ENCODE measurements around the gene SNRPF.
"Not testable (repeated sequence)": the region's sequence is repeated elsewhere in the genome, so short reads cannot be mapped to it uniquely, and the experiment has no call there.

SNRPF gene

GRCh38 chr12:95858451-95859343, at the start of gene SNRPF:
SNRPF (plus strand) TSS chr12:95858952; CDS start chr12:95859074, 122 bp downstream.
- DNase-seq, result peak; percentile 94 to 98

DNA sequence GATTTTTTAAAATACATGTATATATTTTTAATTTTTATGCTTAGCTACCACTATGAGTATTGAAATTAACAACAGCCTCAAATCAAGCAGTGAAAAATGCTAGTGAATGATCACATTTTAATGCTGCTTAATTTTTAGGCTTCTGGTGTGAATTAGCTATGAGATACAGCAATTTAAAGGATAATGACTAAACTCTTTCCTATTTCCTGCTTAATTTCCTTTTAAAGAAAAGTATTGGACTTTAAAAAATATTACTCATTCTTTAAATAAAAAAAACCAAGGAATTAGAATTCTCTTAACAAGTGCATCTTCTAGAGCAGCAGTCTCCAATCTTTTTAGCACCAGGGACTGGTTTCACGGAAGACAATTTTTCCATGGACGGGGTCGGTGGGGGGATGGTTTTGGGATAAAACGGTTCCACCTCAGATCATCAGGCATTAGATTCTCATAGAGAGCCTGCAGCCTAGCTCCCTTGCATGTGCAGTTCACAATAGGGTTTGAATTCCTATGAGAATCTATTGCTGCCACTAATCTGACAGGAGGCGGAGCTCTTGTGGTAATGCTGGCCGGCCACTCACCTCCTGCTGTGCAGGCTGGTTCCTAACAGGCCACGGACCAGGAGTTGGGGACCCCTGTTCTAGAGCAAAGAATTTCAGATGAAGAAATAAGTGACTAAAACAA, 49.6 kb upstream of the SNRPF start:
- no peak for DNase-seq

GRCh38 chr12:95810411-95810810, 48.3 kb upstream of the SNRPF start:
- no peak for DNase-seq

DNA sequence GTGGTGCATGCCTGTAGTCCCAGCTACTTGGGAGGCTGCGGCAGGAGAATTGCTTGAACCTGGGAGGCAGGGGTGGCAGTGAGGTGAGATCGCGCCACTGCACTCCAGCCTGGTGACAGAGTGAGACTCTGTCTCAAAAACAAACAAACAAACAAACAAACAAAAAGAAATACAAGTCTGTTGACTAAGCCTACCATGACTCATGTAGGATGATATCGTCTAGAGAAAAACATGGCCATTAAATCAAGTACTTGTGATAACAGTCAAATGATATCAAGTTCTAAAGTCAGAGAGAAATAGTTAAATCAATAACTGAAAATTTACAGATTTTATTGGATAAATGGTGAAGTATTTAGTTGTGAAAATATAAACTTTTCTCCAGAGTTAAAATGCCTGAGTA, 46.6 kb upstream of the SNRPF start:
- not testable (repeated sequence) for DNase-seq

DNA sequence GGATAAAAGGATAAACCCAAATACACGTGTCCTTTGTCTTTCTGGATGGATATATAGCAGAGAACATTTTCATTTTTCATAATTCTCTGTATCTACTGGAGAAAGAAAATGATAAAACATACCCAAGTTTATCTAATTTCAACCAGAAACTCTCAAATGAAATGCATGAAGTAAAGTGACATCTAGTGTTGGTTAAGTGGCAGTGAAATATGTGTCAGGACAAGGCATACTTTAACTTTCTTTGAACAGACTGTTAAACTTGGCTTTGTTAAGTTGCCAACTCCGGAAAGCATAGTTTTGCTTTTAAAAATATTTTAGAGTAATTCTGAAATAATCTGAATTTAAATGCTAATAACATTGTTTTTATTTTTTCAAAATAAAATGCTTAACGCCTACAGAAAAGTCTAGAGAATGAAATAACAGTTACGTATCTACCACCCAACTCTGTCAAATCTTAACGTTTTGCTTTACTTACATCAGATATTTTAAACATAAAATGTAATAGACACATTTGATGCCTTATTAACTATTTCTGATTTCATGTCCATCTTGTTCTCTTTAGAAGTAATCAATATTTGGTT, 43.0 kb upstream of the SNRPF start:
- DNase-seq, result no peak

- no peak for DNase-seq
Observed at GRCh38 chr12:95820096-95820703, 38.6 kb upstream of the SNRPF start.

GRCh38 chr12:95829395-95829794, 29.4 kb upstream of the SNRPF start:
- DNase-seq, result no peak

DNA sequence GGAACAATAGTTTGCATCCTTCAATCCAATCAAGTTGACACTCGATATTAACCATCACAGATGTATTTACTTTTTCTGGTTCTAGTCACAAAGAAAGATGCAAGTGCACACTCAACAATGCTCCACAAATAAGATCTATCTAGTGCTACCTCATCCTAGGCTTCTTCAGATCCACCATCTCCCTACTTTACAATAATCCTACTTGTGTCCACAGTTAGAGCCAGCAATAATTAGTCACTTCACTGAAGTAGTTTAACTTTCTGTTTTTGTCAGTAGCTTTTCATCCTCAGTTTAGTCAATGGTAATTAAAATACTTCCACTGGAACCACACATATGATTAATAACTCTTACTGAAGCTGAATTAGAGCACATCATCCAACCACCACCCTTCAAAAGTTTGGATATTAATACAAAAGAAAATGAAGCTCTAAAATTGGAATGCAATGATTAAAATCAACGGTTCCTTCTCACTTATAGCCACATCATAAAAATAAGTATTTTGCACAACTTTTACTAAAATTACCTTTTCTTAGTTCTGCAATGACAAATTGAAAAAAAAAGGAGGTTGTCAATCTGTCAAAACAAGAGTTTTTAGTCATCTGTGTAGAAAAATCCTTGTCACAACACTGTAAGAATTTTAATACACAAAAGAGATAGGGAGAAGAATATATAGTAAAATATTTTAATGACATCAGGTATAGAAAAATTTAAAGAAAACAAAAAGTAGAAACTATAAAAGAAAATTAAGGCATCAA, 28.2 kb upstream of the SNRPF start:
- DNase-seq, result no peak

DNA sequence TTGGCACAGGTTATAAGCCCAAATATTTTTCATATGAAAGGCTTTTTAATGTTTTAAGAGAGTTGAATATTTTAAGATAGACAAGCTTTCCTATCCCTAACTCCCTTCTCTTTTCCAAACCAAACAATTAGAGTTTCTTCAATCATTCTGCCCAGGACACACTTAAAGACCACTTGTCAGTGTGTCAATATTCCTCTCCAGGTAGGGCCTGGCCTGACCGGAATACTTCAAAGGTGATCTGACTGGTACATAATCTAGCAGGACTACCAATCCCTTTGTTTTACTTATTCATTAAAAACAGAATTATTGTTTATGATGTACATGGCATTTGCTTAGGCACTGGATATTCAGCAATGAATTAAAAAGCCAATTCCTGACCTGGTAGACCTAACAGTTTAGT, 24.2 kb upstream of the SNRPF start:
- DNase-seq, result no peak

GRCh38 chr12:95836185-95836609, 22.6 kb upstream of the SNRPF start:
- no peak for DNase-seq

DNA sequence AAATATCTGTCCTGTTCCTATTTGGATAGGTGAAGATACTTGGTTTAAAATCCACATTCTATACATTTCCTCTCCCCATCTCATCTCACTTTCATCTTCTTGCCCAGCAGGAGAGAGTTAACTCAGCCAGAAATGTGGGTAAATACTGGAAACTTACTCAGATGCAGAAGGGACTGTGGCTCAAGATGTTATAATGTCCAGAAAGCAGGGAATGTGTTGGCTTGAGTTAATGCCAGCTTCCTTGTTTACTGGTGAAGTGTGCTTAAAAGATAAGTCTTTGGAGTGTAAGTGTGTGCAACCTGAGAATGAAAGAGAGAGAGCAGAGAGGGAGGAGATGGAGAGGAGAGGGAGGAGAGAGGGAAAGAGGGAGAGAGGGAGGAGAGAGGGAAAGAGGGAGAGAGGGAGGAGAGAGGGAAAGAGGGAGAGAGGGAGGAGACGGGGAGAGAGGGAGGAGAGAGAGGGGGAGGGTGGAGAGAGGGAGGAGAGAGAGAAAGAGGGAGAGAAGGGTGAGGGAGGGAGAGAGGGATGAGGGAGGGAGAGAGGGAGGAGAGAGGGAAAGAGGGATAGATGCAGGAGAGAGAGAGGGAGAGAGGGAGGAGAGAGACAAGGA, 22.0 kb upstream of the SNRPF start:
- DNase-seq, result no peak

DNA sequence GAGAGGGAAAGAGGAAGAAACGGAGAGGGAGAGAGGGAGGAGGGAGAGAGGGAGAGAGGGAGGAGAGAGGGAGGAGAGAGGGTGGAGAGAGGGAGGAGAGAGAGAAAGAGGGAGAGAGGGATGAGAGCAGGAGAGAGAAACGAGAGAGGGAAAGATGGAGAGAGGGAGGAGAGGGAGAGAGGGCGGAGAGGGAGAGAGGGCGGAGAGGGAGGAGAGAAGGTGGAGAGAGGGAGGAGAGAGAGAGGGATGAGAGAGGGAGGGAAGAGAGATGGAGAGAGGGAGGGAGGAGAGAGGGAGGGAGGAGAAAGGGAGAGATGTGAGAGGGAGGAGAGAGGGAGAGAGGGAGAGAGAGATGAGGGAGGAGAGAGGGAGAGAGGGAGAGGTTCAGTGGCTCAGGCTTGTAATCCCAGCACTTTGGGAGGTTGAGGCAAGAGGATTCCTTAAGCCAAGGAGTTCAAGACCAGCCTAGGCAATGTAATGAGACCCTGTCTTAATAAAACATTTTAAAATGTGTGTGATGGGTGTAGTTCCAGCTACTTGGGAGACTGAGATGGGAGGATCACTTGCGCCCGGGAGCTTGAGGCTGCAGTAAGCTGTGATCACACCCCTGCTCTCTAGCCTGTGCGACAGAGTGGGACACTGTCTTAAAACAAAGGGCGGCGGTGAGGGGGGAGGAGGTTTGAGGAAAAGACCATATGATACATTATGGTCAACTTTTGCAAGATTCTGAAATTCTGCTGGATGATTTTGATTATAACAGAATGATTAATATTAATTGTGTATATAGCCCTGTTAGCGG, 21.3 kb upstream of the SNRPF start:
- DNase-seq, result no peak

GRCh38 chr12:95838125-95838524, 20.6 kb upstream of the SNRPF start:
- no peak for DNase-seq

DNA sequence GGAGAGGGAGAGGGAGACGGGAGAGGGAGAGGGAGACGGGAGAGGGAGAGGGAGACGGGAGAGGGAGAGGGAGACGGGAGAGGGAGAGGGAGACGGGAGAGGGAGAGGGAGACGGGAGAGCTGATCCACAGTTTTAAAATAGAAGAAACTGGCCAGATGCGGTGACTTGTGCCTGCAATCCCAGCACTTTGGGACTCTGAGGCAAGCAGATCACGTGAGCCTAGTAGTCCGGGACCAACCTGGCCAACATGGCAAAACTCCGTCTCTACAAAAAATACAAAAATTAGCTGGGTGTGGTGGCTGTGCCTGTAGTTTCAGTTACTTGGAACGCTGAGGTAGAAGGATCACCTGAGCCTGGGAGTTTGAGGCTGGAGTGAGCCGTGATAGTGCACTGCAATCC, 16.3 kb upstream of the SNRPF start:
- not testable (repeated sequence) for DNase-seq

- no peak for DNase-seq
Observed at GRCh38 chr12:95848575-95849388, 10.0 kb upstream of the SNRPF start.

DNA sequence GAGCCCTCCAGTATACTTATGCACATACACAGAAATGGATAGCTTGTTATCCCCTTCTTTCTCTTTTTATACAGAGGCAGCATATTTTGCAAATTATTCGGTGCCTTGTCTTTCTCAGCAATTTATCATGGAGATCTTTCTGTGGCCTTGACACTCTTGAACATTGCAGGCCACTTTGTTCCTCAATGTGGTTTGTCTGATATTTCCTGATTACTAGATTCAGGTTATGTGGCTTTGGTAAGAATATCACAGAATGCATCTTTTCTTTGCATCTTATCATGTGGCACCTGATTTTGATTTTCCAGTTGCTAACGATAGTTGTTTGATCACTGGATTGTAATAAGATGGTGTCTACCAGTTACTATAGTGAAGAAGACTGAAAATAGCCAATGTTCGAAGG, 7.1 kb upstream of the SNRPF start:
- DNase-seq, result no peak

DNA sequence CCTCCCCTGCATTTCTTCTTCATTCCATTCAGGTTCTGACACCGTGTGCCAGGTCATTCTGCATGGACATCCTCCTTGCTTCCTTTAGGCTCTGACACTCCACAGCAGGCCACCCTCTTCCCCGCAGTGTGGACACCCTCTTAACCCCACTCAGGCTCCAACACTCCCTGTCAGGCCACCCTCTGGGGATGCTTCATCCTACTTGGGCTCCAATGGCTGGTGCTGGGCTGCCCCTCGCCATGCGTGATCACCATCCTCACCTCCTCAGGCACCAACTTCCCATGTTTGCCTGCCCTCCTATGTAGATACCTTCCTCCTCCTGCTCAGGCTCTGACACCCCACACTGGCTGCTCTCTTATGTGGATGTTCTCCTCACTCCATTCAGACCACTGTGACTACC, 6.6 kb upstream of the SNRPF start:
- no peak for DNase-seq

- no peak for DNase-seq
Observed at GRCh38 chr12:95857156-95857555, 1.6 kb upstream of the SNRPF start.

DNA sequence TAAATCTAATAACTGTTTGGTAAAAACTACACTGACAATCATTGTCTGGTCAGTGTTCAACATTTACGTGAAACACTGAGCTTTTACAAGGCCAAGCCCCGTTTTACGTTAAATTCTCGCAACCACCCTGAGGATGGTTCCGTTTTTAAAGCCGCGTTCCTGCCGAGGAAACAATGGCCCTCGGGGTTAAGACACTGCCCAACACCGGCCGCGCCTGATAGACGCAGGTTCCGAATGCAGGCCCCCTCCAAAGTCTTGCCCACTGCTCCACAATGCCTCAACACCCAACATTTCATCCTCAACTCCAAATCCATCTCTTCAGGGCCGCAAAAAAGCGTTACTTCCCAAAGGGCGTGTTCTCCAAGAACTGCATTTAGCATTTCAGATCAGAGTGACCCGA, 953 bp upstream of the SNRPF start:
- DNase-seq, result no peak

DNA sequence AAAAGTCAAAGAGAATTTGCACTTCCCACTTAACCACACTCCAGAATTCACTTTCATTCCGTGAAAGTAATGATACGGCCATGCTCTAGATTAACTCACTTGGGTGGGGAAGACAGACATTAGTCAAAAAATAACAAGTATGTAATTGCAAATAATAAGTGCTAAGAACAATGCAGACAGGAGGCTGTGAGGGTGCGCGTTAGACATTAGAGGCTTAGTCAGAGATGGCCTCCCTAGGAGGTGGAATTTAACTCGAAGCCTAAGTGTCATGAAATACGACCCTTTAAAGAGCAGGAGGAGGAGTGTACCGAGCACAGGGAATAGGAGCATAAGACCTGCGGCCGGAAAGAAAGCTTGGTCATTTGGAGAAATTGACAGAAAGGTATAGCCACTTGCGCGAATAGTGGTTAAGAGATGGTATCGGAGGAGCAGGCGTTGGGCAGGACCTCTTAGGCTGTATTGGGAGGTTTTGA, 628 bp downstream of the SNRPF start:
- peak in 1 of 2 experiments; percentile 49 for DNase-seq

Measured in NCI-H187 (cell line).